NCI-H524 treated with DMSO at 0.1 percent for 48 hours (cell line): ENCODE measurements around the gene TEFM.
"Not testable (repeated sequence)": the region's sequence is repeated elsewhere in the genome, so short reads cannot be mapped to it uniquely, and the experiment has no call there.

Experiments used
- DNase-seq: peaks from one replicate; lab custom pipeline; 2025; lab: John Stamatoyannopoulos, UW

TEFM gene

DNA sequence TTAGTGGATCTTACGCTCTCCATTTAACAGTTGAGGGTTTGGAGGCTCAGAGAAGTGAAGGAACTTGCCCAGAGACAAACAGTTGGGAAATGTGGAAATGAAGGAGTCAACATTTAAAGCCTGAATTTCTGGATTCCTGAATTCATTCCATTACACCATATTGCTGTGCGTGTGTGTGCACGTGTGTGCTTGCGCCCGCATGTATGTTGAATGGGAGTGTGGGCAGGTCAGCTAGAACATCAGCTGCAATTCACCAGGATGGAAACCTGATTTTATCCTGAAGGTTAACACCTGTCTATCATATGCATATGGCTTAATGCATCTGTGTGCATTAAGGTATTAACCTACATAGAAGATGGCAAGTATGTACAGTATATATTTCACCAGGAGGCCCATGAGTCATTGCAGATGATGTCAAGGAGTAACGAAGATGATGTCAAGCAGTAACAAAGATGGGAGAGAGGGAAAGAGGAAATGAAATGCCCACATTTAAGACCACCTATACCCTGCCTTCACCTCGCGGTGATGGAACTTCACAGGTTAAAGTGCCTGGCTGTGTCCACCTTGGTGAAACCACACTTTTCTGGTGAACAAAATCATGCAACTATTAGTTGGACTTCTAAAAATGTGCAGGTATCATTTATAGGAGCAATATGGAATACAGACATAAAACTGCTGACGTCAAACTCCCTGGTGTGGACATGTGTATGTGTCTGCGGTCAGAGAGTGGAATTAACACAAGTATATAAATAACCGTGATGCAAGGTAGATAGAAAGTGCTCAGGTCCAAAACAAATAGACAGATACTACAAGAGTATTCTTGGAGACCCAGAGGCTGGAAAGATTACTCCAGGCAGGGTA is 14.9 kb upstream of the TEFM start:
- DNase-seq: no peak

DNA sequence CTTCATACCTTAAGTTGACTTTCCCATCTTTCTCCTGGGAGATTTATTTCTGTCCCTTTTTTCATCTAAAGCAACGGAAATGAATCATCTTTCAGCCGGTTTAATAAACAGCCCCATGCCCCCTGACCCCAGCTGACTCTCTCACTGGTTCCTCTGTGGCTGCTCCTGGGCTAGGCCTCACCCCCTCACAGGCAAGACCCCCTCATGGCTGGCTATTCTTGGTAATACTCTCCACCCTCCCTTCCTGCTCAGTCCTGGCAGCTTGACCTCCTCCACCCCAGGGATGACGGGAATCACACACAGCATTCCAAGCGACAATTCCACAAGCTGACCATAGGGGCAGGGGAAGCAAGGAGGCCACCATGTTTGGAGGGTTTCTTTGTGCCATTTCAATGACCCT is 14.2 kb upstream of the TEFM start:
- DNase-seq: no peak

GRCh38 chr17:30917050-30917449 is 11.0 kb upstream of the TEFM start:
- DNase-seq: no peak

DNA sequence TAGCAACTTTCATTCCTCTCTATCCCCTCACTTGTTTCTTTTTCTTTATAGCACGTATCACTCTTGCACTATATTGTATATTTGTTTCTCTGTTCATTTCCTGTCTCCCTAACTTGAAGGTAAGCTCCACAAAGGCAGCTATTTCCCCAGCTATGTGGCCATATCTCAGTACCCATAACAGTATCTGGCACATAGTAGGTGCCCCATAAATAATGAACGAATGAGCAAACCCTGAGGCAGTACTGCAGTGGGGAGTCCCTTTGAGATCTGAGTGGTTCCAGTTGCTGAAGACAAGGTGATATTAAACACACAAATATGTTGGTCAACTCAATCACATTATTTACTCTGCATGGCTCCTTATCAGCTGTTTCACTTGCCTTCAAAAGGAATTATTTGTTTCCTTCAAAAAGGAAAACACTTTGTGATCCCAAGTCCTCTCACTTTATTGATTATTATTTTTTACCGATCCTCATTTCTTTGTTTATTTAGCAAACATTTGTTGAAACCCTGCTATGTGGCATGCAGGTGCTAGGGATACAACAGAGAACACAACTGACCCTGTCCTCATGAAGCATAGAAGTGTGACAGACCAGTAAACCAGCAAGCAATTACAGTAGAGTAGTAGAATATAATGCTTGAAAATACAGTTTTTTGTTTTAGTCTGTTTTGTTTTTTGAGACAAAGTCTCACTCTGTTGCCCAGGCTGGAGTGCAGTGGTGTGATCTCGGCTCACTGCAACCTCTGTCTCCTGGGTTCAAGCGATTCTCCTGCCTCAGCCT is 10.0 kb upstream of the TEFM start:
- no peak for DNase-seq

GRCh38 chr17:30913955-30914354 is 7.9 kb upstream of the TEFM start:
- DNase-seq: no peak

DNA sequence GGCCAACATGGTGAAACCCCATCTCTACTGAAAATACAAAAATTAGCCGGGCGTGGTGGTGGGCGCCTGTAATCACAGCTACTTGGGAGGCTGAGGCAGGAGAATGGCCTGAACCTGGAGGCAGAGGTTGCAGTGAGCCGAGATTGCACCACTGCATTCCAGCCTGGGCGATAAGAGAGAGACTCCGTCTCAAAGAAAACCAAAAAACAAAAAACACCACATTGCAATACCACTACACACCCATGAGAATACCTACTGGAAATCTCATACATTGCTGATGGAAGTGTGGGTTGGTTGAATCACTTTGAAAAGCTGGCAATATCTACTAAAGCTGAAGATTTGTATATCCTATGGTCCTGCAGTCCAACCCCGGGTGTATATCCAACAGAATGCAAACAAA is 4.1 kb upstream of the TEFM start:
- not testable (repeated sequence) for DNase-seq

DNA sequence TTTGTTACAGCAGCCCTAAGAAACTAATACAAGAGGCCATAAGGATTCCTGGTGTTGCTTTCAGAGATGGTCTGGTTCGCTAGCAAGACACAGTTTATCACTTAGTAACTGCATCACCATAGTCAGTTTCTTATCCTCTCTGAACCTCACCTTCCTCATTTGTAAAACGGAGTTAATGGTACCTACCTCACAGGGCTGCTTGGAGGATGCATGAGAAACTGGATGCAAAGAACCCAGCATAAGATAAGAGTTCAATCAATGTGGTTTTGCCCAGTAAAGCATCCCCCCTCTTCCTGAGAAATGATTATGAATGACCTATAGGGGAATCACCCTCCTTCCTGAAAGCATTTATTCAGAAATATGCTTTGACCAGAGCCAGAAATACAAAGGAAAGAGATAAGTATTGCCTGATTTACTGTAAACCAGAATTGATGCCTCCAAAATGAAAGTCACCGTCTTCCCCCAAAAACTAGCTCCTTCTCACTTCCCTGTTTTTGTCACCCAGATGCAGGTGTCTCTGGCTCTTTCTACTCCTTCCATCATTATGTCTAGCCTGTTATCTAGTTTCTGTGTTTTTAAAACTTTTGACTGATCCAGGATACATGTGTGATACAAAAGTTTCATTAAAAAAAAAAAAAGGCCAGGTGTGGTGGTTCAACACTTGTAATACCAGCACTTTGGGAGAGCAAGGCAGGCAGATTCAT is 2.8 kb upstream of the TEFM start:
- DNase-seq: no peak

DNA sequence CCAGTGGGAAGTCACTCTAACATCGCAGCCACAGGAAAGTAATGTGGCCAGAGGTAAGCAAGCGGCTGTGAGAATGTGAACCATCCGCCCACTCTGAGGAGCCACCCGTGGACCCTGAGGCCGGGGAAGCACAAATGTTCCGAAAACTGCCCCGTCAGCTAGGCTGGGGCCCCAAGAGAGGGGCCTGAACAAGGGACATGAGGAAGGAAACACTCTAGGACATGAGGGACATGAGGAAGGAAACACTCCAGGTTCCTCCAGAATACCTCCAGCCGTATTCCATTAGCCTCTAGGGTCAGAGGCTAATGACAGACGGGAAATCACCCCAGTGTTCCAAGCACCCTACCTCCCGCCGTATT is 317 bp downstream of the TEFM start:
- DNase-seq: no peak

DNA sequence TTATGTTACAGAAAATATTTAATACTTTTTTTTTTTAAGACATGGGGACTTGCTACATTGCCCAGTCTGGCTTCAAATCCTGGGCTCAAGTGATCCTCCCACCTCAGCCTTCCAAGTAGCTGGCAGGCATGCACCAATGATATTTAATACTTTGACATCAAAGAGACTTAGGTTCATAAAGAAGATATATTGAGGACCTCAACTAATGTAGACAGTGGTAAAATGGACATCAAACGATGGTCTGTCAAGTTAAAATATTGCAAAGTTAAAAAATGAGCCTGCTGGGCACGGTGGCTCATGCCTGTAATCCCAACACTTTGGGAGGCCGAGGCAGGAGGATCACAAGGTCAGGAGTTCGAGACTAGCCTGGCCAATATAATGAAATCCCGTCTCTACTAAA is 8.7 kb downstream of the TEFM start:
- DNase-seq: no peak

GRCh38 chr17:30894236-30894635 is 11.8 kb downstream of the TEFM start:
- DNase-seq: no peak

- DNase-seq: no peak
Measured at GRCh38 chr17:30886187-30886586, 19.9 kb downstream of the TEFM start.

DNA sequence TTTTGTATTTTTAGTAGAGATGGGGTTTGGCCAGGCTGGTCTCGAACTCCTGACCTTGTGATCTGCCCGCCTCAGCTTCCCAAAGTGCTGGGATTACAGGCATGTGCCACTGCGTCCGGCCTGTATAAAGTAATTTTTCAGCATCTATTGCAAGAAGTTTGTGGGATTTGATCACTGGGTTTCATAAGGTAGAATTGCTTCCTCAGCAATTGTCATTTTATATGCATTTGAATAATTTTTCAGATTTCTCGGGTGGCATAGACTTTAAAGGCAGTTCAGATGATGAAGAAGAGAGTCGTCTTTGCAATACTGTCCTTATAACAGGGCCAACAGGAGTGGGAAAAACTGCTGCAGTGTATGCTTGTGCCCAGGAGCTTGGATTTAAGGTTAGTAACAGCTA is 37.0 kb downstream of the TEFM start:
- no peak for DNase-seq

GRCh38 chr17:30864636-30865035 is 41.4 kb downstream of the TEFM start:
- DNase-seq: no peak

DNA sequence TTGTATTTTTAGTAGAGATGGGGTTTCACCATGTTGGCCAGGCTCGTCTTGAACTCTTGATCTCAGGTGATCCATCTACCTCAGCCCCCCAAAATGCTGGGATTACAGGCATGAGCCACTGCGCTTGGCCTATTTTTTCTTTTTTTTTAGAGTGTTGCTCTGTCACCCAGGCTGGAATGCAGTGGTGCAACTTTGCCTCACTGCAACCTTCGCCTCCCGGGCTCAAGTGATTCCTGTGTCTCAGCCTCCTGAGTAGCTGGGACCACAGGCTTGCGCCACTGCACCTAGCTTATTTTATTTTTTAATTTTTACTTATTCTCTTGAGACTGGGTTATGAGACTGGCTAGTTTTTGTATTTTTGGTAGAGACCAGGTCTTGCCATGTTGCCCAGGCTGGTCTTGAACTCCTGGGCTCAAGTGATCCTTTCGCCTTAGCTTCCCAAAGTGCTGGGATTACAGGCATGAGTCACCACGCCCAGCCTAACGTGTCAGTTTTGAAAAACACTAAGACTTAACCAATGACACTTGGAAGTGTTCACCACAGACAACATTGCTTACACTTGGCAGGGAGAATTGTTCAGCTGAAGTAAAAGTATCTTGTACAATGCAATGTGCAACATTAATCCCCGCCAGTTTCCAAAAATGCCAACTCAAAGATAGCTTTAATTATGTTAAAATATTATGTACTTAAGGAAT is 47.3 kb downstream of the TEFM start:
- DNase-seq: no peak

- no peak for DNase-seq
Measured at GRCh38 chr17:30854146-30854545, 51.9 kb downstream of the TEFM start.
